ENCODE measurements around the gene HOXB5.
A peak's percentile ranks its signal among the peaks of the same experiment; 100 is the strongest.

Gene HOXB5

DNA sequence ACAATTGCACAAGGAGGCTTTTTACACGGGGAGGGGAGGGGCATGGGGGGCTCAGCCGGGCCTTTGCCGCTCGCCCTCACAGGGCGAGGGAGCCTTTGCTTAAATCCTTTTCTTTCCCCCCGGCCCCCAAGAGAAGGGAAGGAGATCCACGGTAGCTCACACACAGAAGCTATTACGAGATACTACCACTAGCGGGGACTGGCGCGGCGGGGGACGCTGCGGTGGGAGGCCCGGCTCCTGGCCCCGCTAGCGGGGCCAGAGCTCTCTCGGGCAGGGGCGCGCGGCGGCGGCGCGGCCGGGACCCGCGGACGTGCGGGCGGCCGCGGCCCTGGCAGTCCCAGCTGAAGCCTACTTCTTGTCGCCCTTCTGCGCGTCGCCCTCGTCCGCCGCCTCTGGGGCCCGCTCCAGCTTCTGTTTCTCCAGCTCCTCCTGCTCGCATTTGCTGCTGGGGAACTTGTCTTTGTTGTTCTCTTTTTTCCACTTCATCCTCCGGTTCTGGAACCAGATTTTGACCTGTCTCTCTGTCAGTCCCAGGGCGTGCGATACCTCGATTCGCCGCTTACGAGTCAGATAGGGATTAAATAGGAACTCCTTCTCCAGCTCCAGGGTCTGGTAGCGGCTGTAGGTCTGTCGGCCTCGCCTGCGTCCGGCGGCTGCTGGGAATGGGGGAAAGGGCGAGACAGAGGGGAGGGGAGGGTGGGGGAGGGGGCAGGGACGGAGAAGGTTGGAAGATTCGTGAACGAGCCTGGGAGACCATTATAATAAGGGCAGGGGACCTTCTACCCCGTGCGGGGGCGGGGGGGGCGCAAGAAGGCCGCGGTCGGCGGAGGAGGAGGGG, 19.5 kb upstream of the HOXB5 start:
- H3K4me1 Mint-ChIP-seq = peaks cover 60% of the 10 kb centered on the region
- H3K27me3 Mint-ChIP-seq = peaks cover 98% of the 10 kb centered on the region
- H3K27ac Mint-ChIP-seq = peak overlapping the region; percentile 9
- H3K36me3 Mint-ChIP-seq = no peaks in the 10 kb centered on the region
- peaks cover 2% of the 10 kb centered on the region for H3K9me3 Mint-ChIP-seq
- ATAC-seq = no peak
- H3K4me3 Mint-ChIP-seq = peak overlapping the region; percentile 88

GRCh38 chr17:48612456-48612853, 18.9 kb upstream of the HOXB5 start:
- H3K27ac Mint-ChIP-seq = peak overlapping the region; percentile 9

GRCh38 chr17:48611681-48612455, 18.3 kb upstream of the HOXB5 start:
- ATAC-seq = no peak

More at GRCh38 chr17:48612456-48612853, 18.9 kb upstream of the HOXB5 start:
- Mint-ChIP-seq H3K27me3 (peaks cover 98% of the 10 kb centered on the region), H3K4me3 (peak overlapping the region; percentile 88), H3K4me1 (peaks cover 63% of the 10 kb centered on the region), H3K9me3 (peaks cover 2% of the 10 kb centered on the region), H3K36me3 (no peaks in the 10 kb centered on the region)
- no peak for ATAC-seq

DNA sequence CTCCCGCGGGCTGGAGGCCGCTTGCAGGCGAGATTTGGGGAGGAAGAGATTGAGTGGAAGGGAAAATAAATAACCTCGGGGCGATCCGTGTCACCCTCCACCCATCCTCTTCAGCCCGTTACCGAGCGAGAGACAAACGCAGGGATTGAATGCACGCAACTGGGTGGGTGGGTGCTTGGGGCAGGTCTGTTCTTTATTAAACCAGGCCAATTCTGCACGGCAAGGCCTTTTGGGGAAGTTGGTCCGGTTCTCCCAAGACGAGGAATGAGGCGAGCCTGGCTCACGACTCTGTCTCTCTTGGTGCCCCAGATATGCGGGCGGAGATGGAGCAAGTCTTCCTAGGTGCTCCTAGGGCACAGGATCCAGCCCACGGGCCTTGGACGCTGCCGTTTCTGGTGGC, 17.6 kb upstream of the HOXB5 start:
- peak overlapping the region; percentile 9 for H3K27ac Mint-ChIP-seq
- peaks cover 55% of the 10 kb centered on the region for H3K4me1 Mint-ChIP-seq
- ATAC-seq = no peak
- peaks cover 98% of the 10 kb centered on the region for H3K27me3 Mint-ChIP-seq
- peak overlapping the region; percentile 88 for H3K4me3 Mint-ChIP-seq
- H3K9me3 Mint-ChIP-seq = peaks cover 2% of the 10 kb centered on the region
- no peaks in the 10 kb centered on the region for H3K36me3 Mint-ChIP-seq

More at GRCh38 chr17:48611681-48612455, 18.3 kb upstream of the HOXB5 start:
- Mint-ChIP-seq H3K27ac (peak overlapping the region; percentile 9), H3K4me3 (peak overlapping the region; percentile 88), H3K9me3 (peaks cover 2% of the 10 kb centered on the region), H3K4me1 (peaks cover 58% of the 10 kb centered on the region), H3K27me3 (peaks cover 98% of the 10 kb centered on the region), H3K36me3 (no peaks in the 10 kb centered on the region)

GRCh38 chr17:48610282-48611211, 17.0 kb upstream of the HOXB5 start, which contains the start of gene HOXB7:
Gene HOXB7, minus strand, starts transcription at chr17:48611017. Its CDS starts 99 bp downstream, at chr17:48610918.
- Mint-ChIP-seq H3K4me1 (peaks cover 55% of the 10 kb centered on the region), H3K27ac (peak within 1 kb of the TSS; percentile 9), H3K27me3 (peaks cover 98% of the 10 kb centered on the region), H3K4me3 (peak within 1 kb of the TSS; percentile 88), H3K36me3 (no peaks in the 10 kb centered on the region), H3K9me3 (peaks cover 2% of the 10 kb centered on the region)
- peak; percentile 63 for ATAC-seq

- peaks cover 51% of the 10 kb centered on the region for H3K4me1 Mint-ChIP-seq
- peak overlapping the region; percentile 9 for H3K27ac Mint-ChIP-seq
- no peaks in the 10 kb centered on the region for H3K9me3 Mint-ChIP-seq
- H3K4me3 Mint-ChIP-seq = peak overlapping the region; percentile 88
- no peaks in the 10 kb centered on the region for H3K36me3 Mint-ChIP-seq
- peaks cover 98% of the 10 kb centered on the region for H3K27me3 Mint-ChIP-seq
- no peak for ATAC-seq
Measured at GRCh38 chr17:48609759-48610281, 16.2 kb upstream of the HOXB5 start.

DNA sequence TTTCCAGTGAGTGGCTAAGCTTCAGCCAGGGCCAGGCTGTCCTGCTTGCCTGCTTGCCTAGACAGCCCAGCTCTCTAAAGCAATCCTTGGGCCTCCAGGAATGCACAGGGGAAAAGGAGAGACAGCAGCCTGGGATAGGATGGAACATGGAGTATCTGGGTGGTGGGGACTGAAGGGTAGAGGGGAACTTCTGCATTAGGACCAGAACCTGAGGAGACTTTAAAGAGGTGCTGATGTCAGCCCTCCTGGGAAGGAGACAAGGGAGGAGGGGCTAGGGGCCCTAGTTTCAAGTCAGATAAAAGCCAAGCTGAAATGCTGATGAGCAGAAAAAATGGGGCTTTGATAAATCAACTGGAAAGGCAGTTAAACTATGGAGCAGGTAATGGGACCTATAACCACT, 15.5 kb upstream of the HOXB5 start:
- H3K27me3 Mint-ChIP-seq = peaks cover 98% of the 10 kb centered on the region

GRCh38 chr17:48608494-48608834, 14.9 kb upstream of the HOXB5 start:
- H3K27ac Mint-ChIP-seq = no peak overlapping the region
- H3K4me3 Mint-ChIP-seq = no peak overlapping the region
- peaks cover 37% of the 10 kb centered on the region for H3K4me1 Mint-ChIP-seq
- H3K9me3 Mint-ChIP-seq = no peaks in the 10 kb centered on the region
- no peaks in the 10 kb centered on the region for H3K36me3 Mint-ChIP-seq
- no peak for ATAC-seq
- peaks cover 98% of the 10 kb centered on the region for H3K27me3 Mint-ChIP-seq

More for the DNA sequence above, 15.5 kb upstream of the HOXB5 start:
- Mint-ChIP-seq H3K4me3 (peak overlapping the region; percentile 4), H3K4me1 (peaks cover 43% of the 10 kb centered on the region), H3K36me3 (no peaks in the 10 kb centered on the region), H3K27ac (no peak overlapping the region), H3K9me3 (no peaks in the 10 kb centered on the region)
- ATAC-seq = no peak

- no peaks in the 10 kb centered on the region for H3K9me3 Mint-ChIP-seq
- ATAC-seq = no peak
- H3K4me3 Mint-ChIP-seq = no peak overlapping the region
- no peak overlapping the region for H3K27ac Mint-ChIP-seq
- peaks cover 98% of the 10 kb centered on the region for H3K27me3 Mint-ChIP-seq
- no peaks in the 10 kb centered on the region for H3K36me3 Mint-ChIP-seq
- H3K4me1 Mint-ChIP-seq = peaks cover 31% of the 10 kb centered on the region
Measured at GRCh38 chr17:48606892-48607614, 13.5 kb upstream of the HOXB5 start.

- H3K27ac Mint-ChIP-seq = no peak overlapping the region
- no peaks in the 10 kb centered on the region for H3K36me3 Mint-ChIP-seq
- peaks cover 98% of the 10 kb centered on the region for H3K27me3 Mint-ChIP-seq
- H3K9me3 Mint-ChIP-seq = no peaks in the 10 kb centered on the region
- H3K4me3 Mint-ChIP-seq = no peak overlapping the region
- H3K4me1 Mint-ChIP-seq = peaks cover 24% of the 10 kb centered on the region
- no peak for ATAC-seq
Measured at GRCh38 chr17:48605991-48606891, 12.7 kb upstream of the HOXB5 start.

DNA sequence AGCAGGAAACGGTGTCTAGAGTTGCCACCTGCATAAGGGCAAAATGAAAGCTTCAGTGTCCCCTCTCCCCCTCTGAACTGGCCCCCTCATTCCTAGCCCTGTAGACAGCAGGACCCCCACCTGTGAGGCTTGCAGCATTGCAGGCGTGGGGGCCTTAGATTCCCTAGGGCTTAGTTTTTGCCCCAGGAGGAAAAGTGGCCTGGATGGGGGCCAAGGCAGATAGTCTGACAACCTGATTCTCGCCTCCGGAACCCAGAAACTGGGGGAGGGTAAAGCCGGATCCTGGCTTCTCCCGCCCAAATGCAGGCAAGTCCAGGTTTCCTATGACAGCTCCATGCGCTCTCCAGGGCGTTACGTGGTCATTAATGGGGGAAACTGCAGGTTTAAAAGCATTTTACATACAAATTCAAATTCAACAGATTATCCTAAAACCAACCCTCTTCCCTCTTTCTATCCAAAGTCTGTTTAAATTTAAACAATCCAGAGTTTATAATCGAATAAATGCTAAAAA, 11.9 kb upstream of the HOXB5 start:
- Mint-ChIP-seq H3K4me1 (peaks cover 16% of the 10 kb centered on the region), H3K4me3 (no peak overlapping the region), H3K27me3 (peaks cover 98% of the 10 kb centered on the region), H3K9me3 (no peaks in the 10 kb centered on the region), H3K36me3 (no peaks in the 10 kb centered on the region), H3K27ac (no peak overlapping the region)
- no peak for ATAC-seq

DNA sequence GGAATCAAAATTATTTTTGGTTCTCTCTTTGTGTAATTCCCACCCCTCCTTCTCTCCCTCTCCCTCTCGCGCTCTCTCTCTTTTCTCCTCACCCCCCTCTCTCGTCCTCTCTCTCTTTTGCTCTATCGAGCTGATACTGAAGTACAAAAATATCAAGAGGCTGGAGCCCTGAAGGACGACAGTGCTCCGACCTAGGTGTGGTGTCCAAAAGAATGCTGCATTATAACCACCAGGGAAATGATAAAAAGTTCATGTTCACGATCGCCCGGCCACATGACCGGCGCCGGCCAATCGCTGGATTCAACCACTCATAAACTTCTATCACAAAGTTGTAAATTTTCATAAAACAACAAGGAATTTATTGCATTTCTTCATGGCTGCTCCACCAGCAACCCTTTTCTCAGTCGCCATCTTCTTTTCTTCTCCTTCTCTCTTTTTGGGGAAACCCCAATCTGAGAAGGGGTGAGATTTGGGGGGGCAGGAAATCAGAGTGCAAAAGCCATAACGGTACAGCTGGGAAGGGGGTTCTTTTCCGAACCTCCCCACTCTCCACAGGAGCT, 11.3 kb upstream of the HOXB5 start, which contains the start of gene HOXB6:
HOXB6 (minus strand) TSS at position 217 of the 560 bp plus-strand sequence. CDS start 6,836 bp downstream, outside the sequence.
- Mint-ChIP-seq H3K36me3 (no peaks in the 10 kb centered on the region), H3K27ac (no peak within 1 kb of the TSS)
- no peak for ATAC-seq

More for the DNA sequence above, 11.3 kb upstream of the HOXB5 start, which contains the start of gene HOXB6:
- peaks cover 15% of the 10 kb centered on the region for H3K4me1 Mint-ChIP-seq
- H3K27me3 Mint-ChIP-seq = peaks cover 100% of the 10 kb centered on the region
- no peaks in the 10 kb centered on the region for H3K9me3 Mint-ChIP-seq
- H3K4me3 Mint-ChIP-seq = no peak within 1 kb of the TSS

Data from stimulated activated memory B cell treated with anti-CD40 and anti-IgM and Interleukin-4, amounts not matched to agents 10 μg/mL and 1 μg/mL and 100 μg/mL, for 72 hours (primary cell).